ENCODE data around the gene UBE2QL1. TPM values are rescaled to one million over a fixed set of nuclear protein-coding genes. Genes with fewer than 3 reads are reported as not detected.

The UBE2QL1 gene
- total RNA-seq, 6 donors from 2014 or later: 0.09 to 0.10 TPM; not detected in 4

DNA sequence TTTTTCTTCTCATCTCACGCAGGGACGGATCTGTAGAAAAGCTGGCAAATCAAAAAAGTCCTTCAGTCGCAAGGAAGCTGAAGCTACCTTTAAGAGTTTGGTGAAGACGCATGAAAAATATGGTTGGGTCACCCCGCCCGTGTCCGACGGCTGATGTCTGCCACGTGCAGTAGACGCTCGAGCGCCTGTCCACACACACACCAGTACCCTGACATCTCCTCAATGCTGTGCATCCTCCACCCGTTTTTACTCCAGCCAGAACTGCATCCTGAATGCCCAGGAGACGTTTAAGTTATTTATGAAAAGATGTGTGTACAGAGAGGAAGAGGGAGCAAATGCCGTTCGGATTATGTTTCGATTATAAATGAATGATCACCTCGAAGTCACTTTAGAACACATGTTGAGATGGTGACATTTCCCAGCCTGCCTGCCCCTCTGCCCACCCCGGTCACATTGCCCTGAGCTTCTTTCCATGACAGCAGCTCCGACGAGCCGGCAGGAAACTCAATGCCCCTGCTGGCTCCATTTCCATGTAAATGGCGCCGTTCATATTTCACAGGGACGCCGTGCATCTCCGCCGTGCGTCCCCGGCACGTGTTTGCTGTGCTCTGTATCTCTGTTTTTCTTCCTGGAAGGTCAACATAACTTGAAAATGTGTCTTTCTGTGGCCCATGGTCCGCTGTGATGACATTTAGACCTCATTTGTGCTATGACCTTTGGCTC, 42.7 kb downstream of the UBE2QL1 start:
- H3K36me3 ChIP-seq: no peaks in the 10 kb centered on the region
- WGBS, 2 donors: 77 to 78% methylated on average over 32 of the region's 32 CpGs

DNA sequence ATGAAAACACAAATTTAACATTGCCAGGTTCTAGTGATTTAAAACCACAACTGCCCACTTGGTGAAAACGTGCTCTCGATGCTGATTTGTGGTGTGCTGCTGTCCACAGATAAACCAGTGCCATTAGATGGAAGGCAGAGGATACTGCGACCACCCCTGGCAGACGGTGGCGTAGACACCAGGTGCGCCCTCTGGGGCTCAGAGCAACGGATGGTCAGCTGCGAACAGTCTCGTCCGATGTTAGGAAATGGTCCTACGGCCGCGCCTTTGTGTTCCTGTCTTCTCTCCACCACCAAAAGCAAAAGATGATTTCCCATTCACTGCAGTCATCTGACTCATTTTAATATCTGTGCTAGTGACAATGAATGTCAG, 43.2 kb downstream of the UBE2QL1 start:
- H3K36me3 ChIP-seq: no peaks in the 10 kb centered on the region
- H3K4me3 ChIP-seq: no peak overlapping the region
- WGBS, 2 donors: 83 to 86% methylated on average over 13 of the region's 13 CpGs
- no peaks in the 10 kb centered on the region for H3K9me3 ChIP-seq
- H3K27ac ChIP-seq: no peak overlapping the region
- ATAC-seq (ENCODE audit: low FRiP score in 2 of 2): no peak
- DNase-seq: no peak
- H3K4me1 ChIP-seq: no peaks in the 10 kb centered on the region
- TF ChIP-seq POLR2A (IDR thresholded peaks at IDR 0.05) (no peak), EP300 (IDR thresholded peaks at IDR 0.05) (no peak), POLR2AphosphoS5 (IDR thresholded peaks at IDR 0.05) (no peak)
- TF ChIP-seq, protein P1, sequence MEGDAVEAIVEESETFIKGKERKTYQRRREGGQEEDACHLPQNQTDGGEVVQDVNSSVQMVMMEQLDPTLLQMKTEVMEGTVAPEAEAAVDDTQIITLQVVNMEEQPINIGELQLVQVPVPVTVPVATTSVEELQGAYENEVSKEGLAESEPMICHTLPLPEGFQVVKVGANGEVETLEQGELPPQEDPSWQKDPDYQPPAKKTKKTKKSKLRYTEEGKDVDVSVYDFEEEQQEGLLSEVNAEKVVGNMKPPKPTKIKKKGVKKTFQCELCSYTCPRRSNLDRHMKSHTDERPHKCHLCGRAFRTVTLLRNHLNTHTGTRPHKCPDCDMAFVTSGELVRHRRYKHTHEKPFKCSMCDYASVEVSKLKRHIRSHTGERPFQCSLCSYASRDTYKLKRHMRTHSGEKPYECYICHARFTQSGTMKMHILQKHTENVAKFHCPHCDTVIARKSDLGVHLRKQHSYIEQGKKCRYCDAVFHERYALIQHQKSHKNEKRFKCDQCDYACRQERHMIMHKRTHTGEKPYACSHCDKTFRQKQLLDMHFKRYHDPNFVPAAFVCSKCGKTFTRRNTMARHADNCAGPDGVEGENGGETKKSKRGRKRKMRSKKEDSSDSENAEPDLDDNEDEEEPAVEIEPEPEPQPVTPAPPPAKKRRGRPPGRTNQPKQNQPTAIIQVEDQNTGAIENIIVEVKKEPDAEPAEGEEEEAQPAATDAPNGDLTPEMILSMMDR (IDR thresholded peaks at IDR 0.05): no peak
- H3K27me3 ChIP-seq: no peaks in the 10 kb centered on the region

More for the DNA sequence above, 42.7 kb downstream of the UBE2QL1 start:
- H3K9me3 ChIP-seq: no peaks in the 10 kb centered on the region
- H3K27ac ChIP-seq: no peak overlapping the region
- TF ChIP-seq, protein P1 (IDR thresholded peaks at IDR 0.05): no peak
- no peak for TF ChIP-seq POLR2A (IDR thresholded peaks at IDR 0.05)
- no peak for TF ChIP-seq EP300 (IDR thresholded peaks at IDR 0.05)
- no peak for TF ChIP-seq POLR2AphosphoS5 (IDR thresholded peaks at IDR 0.05)
- no peak overlapping the region for H3K4me3 ChIP-seq
- DNase-seq (peak in 1 of 2 donors; percentile 42), ATAC-seq (ENCODE audit: low FRiP score in 2 of 2) (no peak)
- H3K4me1 ChIP-seq: no peaks in the 10 kb centered on the region
- H3K27me3 ChIP-seq: no peaks in the 10 kb centered on the region

DNA sequence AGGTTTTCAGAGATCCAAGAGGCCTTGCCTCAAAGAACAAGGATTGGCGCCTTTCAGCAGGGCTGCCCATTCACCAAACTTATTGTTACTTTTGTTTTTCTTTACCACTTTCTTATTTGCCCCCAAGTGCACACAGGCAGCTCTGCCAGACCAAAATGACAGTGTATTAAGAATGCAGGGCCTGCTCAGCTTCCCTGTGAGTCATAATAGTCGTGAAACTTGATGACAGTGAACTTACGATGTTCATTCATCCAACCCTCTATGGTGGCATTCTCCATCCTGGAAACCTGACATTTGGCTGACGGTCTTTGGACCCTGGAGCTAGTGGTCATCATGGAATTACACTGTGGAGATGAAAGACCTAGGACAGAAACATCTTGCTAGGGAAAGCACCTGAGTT, 44.3 kb downstream of the UBE2QL1 start:
- Histone ChIP-seq H3K27ac (no peak overlapping the region), H3K27me3 (no peaks in the 10 kb centered on the region), H3K4me3 (no peak overlapping the region), H3K36me3 (no peaks in the 10 kb centered on the region), H3K9me3 (no peaks in the 10 kb centered on the region), H3K4me1 (no peaks in the 10 kb centered on the region)
- DNase-seq: no peak
- TF ChIP-seq, protein P1 (IDR thresholded peaks at IDR 0.05): no peak
- TF ChIP-seq EP300 (IDR thresholded peaks at IDR 0.05) (no peak), POLR2AphosphoS5 (IDR thresholded peaks at IDR 0.05) (no peak), POLR2A (IDR thresholded peaks at IDR 0.05) (no peak)
- WGBS, 2 donors: 77 to 90% methylated on average over 4 of the region's 4 CpGs
- ATAC-seq (ENCODE audit: low FRiP score in 2 of 2): no peak

DNA sequence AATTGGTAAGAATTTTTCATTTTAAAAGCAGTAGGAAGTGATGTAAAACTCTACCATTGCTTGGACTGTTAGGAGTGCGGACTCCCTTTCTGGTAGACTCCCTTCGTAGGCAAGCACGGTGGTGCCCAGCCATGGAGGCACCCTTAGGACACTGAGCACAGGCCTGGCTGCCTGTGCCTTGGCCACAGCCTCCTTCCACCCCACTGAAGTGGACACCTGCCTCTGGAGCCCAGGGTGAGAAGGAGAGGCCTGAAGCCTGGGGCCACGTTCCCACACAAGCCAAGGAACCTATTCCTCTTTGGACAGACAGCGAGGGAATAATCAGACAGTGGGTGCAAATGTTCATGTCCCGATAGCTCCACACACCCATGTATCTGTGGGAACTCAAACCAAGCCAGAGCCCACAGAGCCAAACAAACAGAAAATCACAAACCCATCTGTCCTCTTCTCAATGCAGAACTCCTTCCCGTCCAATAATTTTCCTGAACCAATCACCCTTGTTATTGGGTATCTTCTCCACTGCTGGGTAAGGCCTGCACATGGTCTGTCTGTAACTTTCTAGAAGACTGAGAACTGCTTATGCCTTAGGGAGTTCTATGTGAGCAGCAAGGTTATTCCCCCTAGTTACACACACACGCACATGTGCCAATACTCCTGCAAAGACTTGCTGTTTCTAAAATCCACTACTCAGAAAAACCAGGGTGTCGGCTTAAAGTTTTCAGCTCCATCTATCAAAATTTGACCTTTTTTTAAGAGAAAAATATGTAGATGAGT, 45.2 kb downstream of the UBE2QL1 start:
- Histone ChIP-seq H3K27me3 (no peaks in the 10 kb centered on the region), H3K27ac (no peak overlapping the region), H3K9me3 (no peaks in the 10 kb centered on the region), H3K36me3 (no peaks in the 10 kb centered on the region), H3K4me3 (no peak overlapping the region), H3K4me1 (no peaks in the 10 kb centered on the region)
- 87 to 96% methylated on average over 9 of the region's 9 CpGs for WGBS, 2 donors
- no peak for DNase-seq
- ATAC-seq (ENCODE audit: low FRiP score in 2 of 2): no peak
- TF ChIP-seq EP300 (IDR thresholded peaks at IDR 0.05) (no peak), POLR2A (IDR thresholded peaks at IDR 0.05) (no peak), POLR2AphosphoS5 (IDR thresholded peaks at IDR 0.05) (no peak)
- TF ChIP-seq, protein P1 (IDR thresholded peaks at IDR 0.05): no peak
